AG04449 (cell line): ENCODE data around the gene LCN6.

ENCODE experiments used
- CTCF ChIA-PET: fragments of 350-600 bp; formaldehyde crosslinking; extraction: SDS; loops from one replicate; lab custom pipeline; 2021; ENCODE audit warnings: antibody characterized with exemption; lab: Yijun Ruan, JAX
- POLR2A ChIA-PET: fragments of 400-600, 350-600 bp; formaldehyde crosslinking; extraction: SDS; loops from one replicate; lab custom pipeline; 2020; ENCODE audit warnings: antibody characterized with exemption, inconsistent platforms; lab: Yijun Ruan, JAX
- DNase-seq: peaks from one replicate; pipeline ENCODE4 v3.0.0-alpha.2; 2010; ENCODE audit warnings: low read depth, low spot score
- H3K4me3 ChIP-seq: 2 replicates; pipeline ENCODE4 v1.5.1; 2011; ENCODE audit warnings: low read depth, mild to moderate bottlenecking, control low read depth, low read length
- CTCF ChIP-seq: IDR thresholded peaks from one replicate; pipeline ENCODE4 v1.5.1; 2011; ENCODE audit warnings: mild to moderate bottlenecking, moderate library complexity, low read length, control low read depth, inconsistent platforms; ENCODE audit not compliant: insufficient read depth; ENCODE audit errors: missing control alignments

The LCN6 gene

GRCh38 chr9:136764301-136764891 lies 16.1 kb upstream of the LCN6 start, which contains the start of gene LCN15:
Gene LCN15, minus strand, starts transcription at chr9:136764518. Its CDS starts 30 bp downstream, at chr9:136764488.
- H3K4me3 ChIP-seq: no peak within 1 kb of the TSS
- ChIA-PET POLR2A (no interaction called here), CTCF (interaction anchor here (1.4 to 1.5 kb wide), 2 partner anchors 10 to 23 kb away, joined by 3 to 7 read pairs; no protein-coding TSS in a partner anchor)
- TF ChIP-seq CTCF: no peak
- DNase-seq: no peak

GRCh38 chr9:136763649-136764035 lies 15.3 kb upstream of the LCN6 start:
- ChIA-PET POLR2A (no interaction called here), CTCF (interaction anchor here (1.4 to 4.7 kb wide), 4 partner anchors 8 to 24 kb away, joined by 3 to 41 read pairs (median 18); no protein-coding TSS in a partner anchor)
- DNase-seq: no peak
- no peak for TF ChIP-seq CTCF
- no peak overlapping the region for H3K4me3 ChIP-seq

- no peak overlapping the region for H3K4me3 ChIP-seq
- POLR2A ChIA-PET: no interaction called here
- CTCF ChIA-PET: interaction anchor here (0.6 to 4.7 kb wide), 7 partner anchors 9 to 306 kb away, joined by 3 to 41 read pairs (median 8); no protein-coding TSS in a partner anchor
- DNase-seq: no peak
- no peak for TF ChIP-seq CTCF
These were observed 14.8 kb upstream of the LCN6 start for GRCh38 chr9:136762915-136763648.

- no peak overlapping the region for H3K4me3 ChIP-seq
- ChIA-PET POLR2A (interaction anchor here (1.7 kb wide), 1 partner anchor 34 kb away, joined by 8 read pairs; no protein-coding TSS in a partner anchor), CTCF (interaction anchor here (0.6 to 4.7 kb wide), 8 partner anchors 7 to 307 kb away, joined by 3 to 41 read pairs (median 7); no protein-coding TSS in a partner anchor)
- DNase-seq: no peak
- TF ChIP-seq CTCF: no peak
These were observed 13.9 kb upstream of the LCN6 start for GRCh38 chr9:136762221-136762691.

GRCh38 chr9:136761545-136761981 lies 13.2 kb upstream of the LCN6 start:
- TF ChIP-seq CTCF: no peak
- ChIA-PET CTCF (interaction anchor here (0.9 to 4.7 kb wide), 12 partner anchors 8 to 307 kb away, joined by 4 to 41 read pairs (median 7); no protein-coding TSS in a partner anchor), POLR2A (interaction anchor here (0.8 to 1.7 kb wide), 2 partner anchors 33 to 35 kb away, joined by 3 to 8 read pairs; no protein-coding TSS in a partner anchor)
- DNase-seq: no peak
- H3K4me3 ChIP-seq: no peak overlapping the region
